Glomerular visceral epithelial cell (primary cell): ENCODE data around the gene TCHP.
"Not testable (repeated sequence)": the region's sequence is repeated elsewhere in the genome, so short reads cannot be mapped to it uniquely, and the experiment has no call there.

ENCODE experiments used
- DNase-seq: peaks from one replicate; pipeline ENCODE4 v3.0.0-alpha.2; 2016; ENCODE audit errors: extremely low spot score

Gene TCHP

GRCh38 chr12:109910254-109910968 lies 10.3 kb downstream of the TCHP start:
- no peak for DNase-seq

GRCh38 chr12:109910969-109911348 lies 10.9 kb downstream of the TCHP start:
- DNase-seq = no peak

- DNase-seq = no peak
These were observed 12.8 kb downstream of the TCHP start for GRCh38 chr12:109912855-109913321.

- no peak for DNase-seq
These were observed 14.4 kb downstream of the TCHP start for GRCh38 chr12:109914461-109914860.

- DNase-seq = no peak
These were observed 15.3 kb downstream of the TCHP start for GRCh38 chr12:109915171-109916040.

GRCh38 chr12:109916045-109916444 lies 16.0 kb downstream of the TCHP start:
- DNase-seq = no peak

- no peak for DNase-seq
These were observed 19.4 kb downstream of the TCHP start for GRCh38 chr12:109919456-109919855.

- DNase-seq = no peak
These were observed 20.2 kb downstream of the TCHP start for GRCh38 chr12:109920261-109920780.

GRCh38 chr12:109921982-109922381 lies 21.9 kb downstream of the TCHP start:
- DNase-seq = no peak

- DNase-seq = no peak
These were observed 23.0 kb downstream of the TCHP start for GRCh38 chr12:109923038-109923437.

- no peak for DNase-seq
These were observed 23.6 kb downstream of the TCHP start for GRCh38 chr12:109923481-109924245.

- DNase-seq = no peak
These were observed 25.2 kb downstream of the TCHP start for GRCh38 chr12:109925185-109925840.

GRCh38 chr12:109926016-109926415 lies 25.9 kb downstream of the TCHP start:
- DNase-seq = no peak

- DNase-seq = no peak
These were observed 26.6 kb downstream of the TCHP start for GRCh38 chr12:109926488-109927210.

- peak; percentile 35 for DNase-seq
These were observed 27.5 kb downstream of the TCHP start for GRCh38 chr12:109927622-109928021.

- no peak for DNase-seq
These were observed 28.1 kb downstream of the TCHP start for GRCh38 chr12:109928058-109928656.

GRCh38 chr12:109929326-109929725 lies 29.3 kb downstream of the TCHP start:
- DNase-seq = not testable (repeated sequence)

GRCh38 chr12:109930028-109930800 lies 30.1 kb downstream of the TCHP start:
- no peak for DNase-seq

GRCh38 chr12:109931143-109931542 lies 31.1 kb downstream of the TCHP start:
- no peak for DNase-seq
